GM18868 (cell line): ENCODE measurements around the gene PDK3.

Experiments
- ATAC-seq: cut with Tn5 transposase; IDR thresholded peaks from one replicate; pipeline ENCODE4 v1.9.1; 2021; ENCODE audit warnings: mild to moderate bottlenecking, moderate library complexity; ENCODE audit not compliant: unreplicated experiment

PDK3 gene

GRCh38 chrX:24547961-24548360 lies 82.9 kb downstream of the PDK3 start:
- ATAC-seq: no peak

- ATAC-seq: no peak
Observed at GRCh38 chrX:24550166-24550565, 85.1 kb downstream of the PDK3 start.

- no peak for ATAC-seq
Observed at GRCh38 chrX:24553011-24553410, 87.9 kb downstream of the PDK3 start.

- ATAC-seq: peak; percentile 49
Observed at GRCh38 chrX:24561121-24561520, 96.0 kb downstream of the PDK3 start.

GRCh38 chrX:24563291-24564010 lies 98.4 kb downstream of the PDK3 start:
- ATAC-seq: no peak

GRCh38 chrX:24566240-24566639 lies 101.2 kb downstream of the PDK3 start:
- ATAC-seq: no peak

GRCh38 chrX:24567169-24567568 lies 102.1 kb downstream of the PDK3 start:
- ATAC-seq: no peak

GRCh38 chrX:24574743-24575142 lies 109.7 kb downstream of the PDK3 start:
- ATAC-seq: no peak

- ATAC-seq: no peak
Observed at GRCh38 chrX:24575496-24575895, 110.4 kb downstream of the PDK3 start.

- ATAC-seq: no peak
Observed at GRCh38 chrX:24577091-24577490, 112.0 kb downstream of the PDK3 start.
